ENCODE measurements around the gene SHISA4.

SHISA4 gene

GRCh38 chr1:201880928-201881571 lies 7.6 kb upstream of the SHISA4 start:
- no peak overlapping the region for H3K4me3 ChIP-seq (ENCODE audit: low read depth, low read length)
- no peak for TF ChIP-seq CTCF (IDR thresholded peaks at IDR 0.05; ENCODE audit: low read depth, low read length, missing control alignments)
- in situ Hi-C loops (cut with HindIII; ENCODE audit: low sequenced_read_pairs), result no loop called here
- no peak for DNase-seq (ENCODE audit: low read depth)

- TF ChIP-seq CTCF (IDR thresholded peaks at IDR 0.05; ENCODE audit: low read depth, low read length, missing control alignments), result no peak
Measured at GRCh38 chr1:201881617-201882016, 7.1 kb upstream of the SHISA4 start.

DNA sequence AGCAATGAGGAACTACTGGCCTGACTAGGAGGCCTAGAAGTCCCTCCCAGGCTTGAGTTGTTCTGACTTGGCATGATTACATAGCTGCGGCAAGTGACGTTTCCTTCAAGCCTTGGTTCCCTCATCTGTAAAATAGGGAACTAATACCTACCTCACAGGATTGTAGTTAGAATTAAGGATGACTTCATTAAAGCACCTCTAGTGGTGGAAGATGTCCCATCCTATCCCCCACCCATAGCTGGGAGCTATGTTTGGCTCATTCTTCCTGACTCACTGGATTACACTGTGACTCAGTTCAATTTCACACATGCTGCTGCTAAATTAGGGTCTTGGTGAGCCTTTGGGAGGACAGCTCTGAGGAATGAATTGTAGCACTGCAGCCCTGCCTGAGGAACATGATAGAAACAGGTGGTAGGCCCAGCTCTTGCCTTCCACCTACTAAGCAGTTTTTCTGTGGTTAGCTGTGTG lies 6.0 kb upstream of the SHISA4 start:
- H3K4me3 ChIP-seq (ENCODE audit: low read depth, low read length), result no peak overlapping the region
- no peak for DNase-seq (ENCODE audit: low read depth)
- TF ChIP-seq CTCF (IDR thresholded peaks at IDR 0.05; ENCODE audit: low read depth, low read length, missing control alignments), result peak; percentile 19
- in situ Hi-C loops (cut with HindIII; ENCODE audit: low sequenced_read_pairs), result no loop called here

More at GRCh38 chr1:201881617-201882016, 7.1 kb upstream of the SHISA4 start:
- no peak for DNase-seq (ENCODE audit: low read depth)
- H3K4me3 ChIP-seq (ENCODE audit: low read depth, low read length), result no peak overlapping the region
- in situ Hi-C loops (cut with HindIII; ENCODE audit: low sequenced_read_pairs), result no loop called here

- TF ChIP-seq CTCF (IDR thresholded peaks at IDR 0.05; ENCODE audit: low read depth, low read length, missing control alignments), result no peak
- in situ Hi-C loops (cut with HindIII; ENCODE audit: low sequenced_read_pairs), result no loop called here
- DNase-seq (ENCODE audit: low read depth), result no peak
- H3K4me3 ChIP-seq (ENCODE audit: low read depth, low read length), result no peak overlapping the region
Measured at GRCh38 chr1:201883266-201883665, 5.4 kb upstream of the SHISA4 start.

GRCh38 chr1:201883786-201884185 lies 4.9 kb upstream of the SHISA4 start:
- DNase-seq (ENCODE audit: low read depth), result no peak
- no peak overlapping the region for H3K4me3 ChIP-seq (ENCODE audit: low read depth, low read length)

DNA sequence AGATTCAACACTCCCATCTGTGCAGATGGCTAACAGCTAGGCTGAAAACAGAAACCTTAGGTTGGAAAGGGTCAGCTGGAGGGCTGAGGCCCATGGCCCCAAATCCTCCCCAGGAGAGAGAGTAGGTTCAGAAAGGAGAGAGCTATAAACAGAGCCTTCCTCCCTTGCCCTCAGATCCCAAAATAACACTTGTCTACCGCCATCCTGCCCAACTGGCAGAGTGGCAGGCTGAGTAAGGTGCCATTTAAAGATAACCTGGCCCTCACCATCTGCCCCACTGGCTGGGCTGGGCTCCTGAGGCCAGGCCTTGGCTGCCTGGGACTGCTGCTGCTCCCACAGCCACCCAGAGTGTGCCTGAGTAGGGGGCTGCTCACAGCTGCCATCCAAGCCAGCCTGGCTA lies 4.3 kb upstream of the SHISA4 start:
- TF ChIP-seq CTCF (IDR thresholded peaks at IDR 0.05; ENCODE audit: low read depth, low read length, missing control alignments), result no peak
- DNase-seq (ENCODE audit: low read depth), result no peak
- H3K4me3 ChIP-seq (ENCODE audit: low read depth, low read length), result no peak overlapping the region
- in situ Hi-C loops (cut with HindIII; ENCODE audit: low sequenced_read_pairs), result no loop called here

More at GRCh38 chr1:201883786-201884185, 4.9 kb upstream of the SHISA4 start:
- TF ChIP-seq CTCF (IDR thresholded peaks at IDR 0.05; ENCODE audit: low read depth, low read length, missing control alignments), result no peak
- in situ Hi-C loops (cut with HindIII; ENCODE audit: low sequenced_read_pairs), result no loop called here
